ENCODE data around the gene SGMS2. TPM values are rescaled to one million over a fixed set of nuclear protein-coding genes. Genes with fewer than 3 reads are reported as not detected.
"Not testable (repeated sequence)": the region's sequence is repeated elsewhere in the genome, so short reads cannot be mapped to it uniquely, and the experiment has no call there.

SGMS2 gene
- total RNA-seq, 1 donor from 2014 or later, result 64.3 TPM

- Histone ChIP-seq H3K4me3 (ENCODE audit: low read depth, low read length) (no peak overlapping the region), H3K27me3 (ENCODE audit: control insufficient read depth, insufficient read depth, low read length) (no peaks in the 10 kb centered on the region), H3K36me3 (ENCODE audit: control insufficient read depth, insufficient read depth, low read length) (no peaks in the 10 kb centered on the region)
- TF ChIP-seq CTCF (IDR thresholded peaks at IDR 0.05; ENCODE audit: insufficient read depth, low read length, poor library complexity, severe bottlenecking), result no peak
- DNase-seq (ENCODE audit: low read depth), result no peak
Measured at GRCh38 chr4:107897823-107898222, 73.1 kb downstream of the SGMS2 start.

GRCh38 chr4:107900067-107900466 is 75.3 kb downstream of the SGMS2 start:
- DNase-seq (ENCODE audit: low read depth), result no peak
- Histone ChIP-seq H3K4me3 (ENCODE audit: low read depth, low read length) (no peak overlapping the region), H3K27me3 (ENCODE audit: control insufficient read depth, insufficient read depth, low read length) (no peaks in the 10 kb centered on the region), H3K36me3 (ENCODE audit: control insufficient read depth, insufficient read depth, low read length) (no peaks in the 10 kb centered on the region)
- TF ChIP-seq CTCF (IDR thresholded peaks at IDR 0.05; ENCODE audit: insufficient read depth, low read length, poor library complexity, severe bottlenecking), result no peak

GRCh38 chr4:107900508-107900907 is 75.8 kb downstream of the SGMS2 start:
- no peaks in the 10 kb centered on the region for H3K36me3 ChIP-seq (ENCODE audit: control insufficient read depth, insufficient read depth, low read length)

GRCh38 chr4:107901213-107901934 is 76.6 kb downstream of the SGMS2 start:
- no peak for DNase-seq (ENCODE audit: low read depth)
- no peaks in the 10 kb centered on the region for H3K36me3 ChIP-seq (ENCODE audit: control insufficient read depth, insufficient read depth, low read length)
- TF ChIP-seq CTCF (IDR thresholded peaks at IDR 0.05; ENCODE audit: insufficient read depth, low read length, poor library complexity, severe bottlenecking), result no peak
- no peaks in the 10 kb centered on the region for H3K27me3 ChIP-seq (ENCODE audit: control insufficient read depth, insufficient read depth, low read length)
- no peak overlapping the region for H3K4me3 ChIP-seq (ENCODE audit: low read depth, low read length)

More at GRCh38 chr4:107900508-107900907, 75.8 kb downstream of the SGMS2 start:
- H3K27me3 ChIP-seq (ENCODE audit: control insufficient read depth, insufficient read depth, low read length), result no peaks in the 10 kb centered on the region
- H3K4me3 ChIP-seq (ENCODE audit: low read depth, low read length), result no peak overlapping the region
- DNase-seq (ENCODE audit: low read depth), result no peak
- no peak for TF ChIP-seq CTCF (IDR thresholded peaks at IDR 0.05; ENCODE audit: insufficient read depth, low read length, poor library complexity, severe bottlenecking)

GRCh38 chr4:107902715-107903114 is 78.0 kb downstream of the SGMS2 start:
- DNase-seq (ENCODE audit: low read depth), result no peak
- Histone ChIP-seq H3K4me3 (ENCODE audit: low read depth, low read length) (no peak overlapping the region), H3K36me3 (ENCODE audit: control insufficient read depth, insufficient read depth, low read length) (no peaks in the 10 kb centered on the region), H3K27me3 (ENCODE audit: control insufficient read depth, insufficient read depth, low read length) (no peaks in the 10 kb centered on the region)
- TF ChIP-seq CTCF (IDR thresholded peaks at IDR 0.05; ENCODE audit: insufficient read depth, low read length, poor library complexity, severe bottlenecking), result no peak

GRCh38 chr4:107905082-107905481 is 80.3 kb downstream of the SGMS2 start:
- not testable (repeated sequence) for H3K27me3 ChIP-seq (ENCODE audit: control insufficient read depth, insufficient read depth, low read length); H3K4me3 ChIP-seq (ENCODE audit: low read depth, low read length); DNase-seq (ENCODE audit: low read depth); H3K36me3 ChIP-seq (ENCODE audit: control insufficient read depth, insufficient read depth, low read length)
